IMR-90 (cell line): Measurements from ENCODE around the gene ARHGDIA.

Source experiments
- BHLHE40 ChIP-seq: fragments of 150-350 bp; IDR thresholded peaks from 2 replicates; pipeline ENCODE4 v1.6.1; 2016; ENCODE audit warnings: mild to moderate bottlenecking, low read depth, low read length
- CEBPB ChIP-seq: IDR thresholded peaks from 2 replicates; pipeline ENCODE4 v1.6.1; 2012; ENCODE audit warnings: low read depth, low read length, improper control_type of control experiment
- CTCF ChIP-seq: conservative IDR thresholded peaks from 2 replicates; pipeline ENCODE4 v1.5.1; 2012; ENCODE audit warnings: mild to moderate bottlenecking, low read depth, low read length, improper control_type of control experiment
- MAFK ChIP-seq: IDR thresholded peaks from 2 replicates; pipeline ENCODE4 v1.6.1; 2012; ENCODE audit warnings: low read depth, low read length, improper control_type of control experiment
- MAZ ChIP-seq: IDR thresholded peaks from 2 replicates; pipeline ENCODE4 v1.6.1; 2012; ENCODE audit warnings: low read depth, mild to moderate bottlenecking, low read length, improper control_type of control experiment, moderate library complexity, borderline replicate concordance
- MXI1 ChIP-seq: IDR thresholded peaks from 2 replicates; pipeline ENCODE4 v1.6.1; 2012; ENCODE audit warnings: low read depth, mild to moderate bottlenecking, low read length, moderate library complexity, borderline replicate concordance
- POLR2A ChIP-seq: IDR thresholded peaks from 2 replicates; pipeline ENCODE4 v1.6.1; 2012; ENCODE audit warnings: mild to moderate bottlenecking, low read depth, low read length
- RAD21 ChIP-seq: IDR thresholded peaks from 2 replicates; pipeline ENCODE4 v1.6.1; 2012; ENCODE audit warnings: low read length, improper control_type of control experiment
- RFX5 ChIP-seq: IDR thresholded peaks from 2 replicates; pipeline ENCODE4 v1.8.0; 2012; ENCODE audit warnings: low read depth, mild to moderate bottlenecking, low read length, moderate library complexity
- SMC3 ChIP-seq: fragments of 150-350 bp; IDR thresholded peaks from 2 replicates; pipeline ENCODE4 v1.6.1; 2016; ENCODE audit warnings: low read depth, mild to moderate bottlenecking, antibody characterized with exemption, low read length, moderate library complexity
- TF ChIP-seq, protein P1 (sequence below): fragments of 150-350 bp; IDR thresholded peaks from 2 replicates; pipeline ENCODE4 v1.6.1; 2016; ENCODE audit warnings: low read depth, mild to moderate bottlenecking, low read length, moderate library complexity, borderline replicate concordance
- TF ChIP-seq, protein P2 (sequence below): fragments of 150-350 bp; IDR thresholded peaks from 2 replicates; pipeline ENCODE4 v1.6.1; 2017; ENCODE audit warnings: mild to moderate bottlenecking, antibody characterized with exemption, low read length, low read depth

DNA sequence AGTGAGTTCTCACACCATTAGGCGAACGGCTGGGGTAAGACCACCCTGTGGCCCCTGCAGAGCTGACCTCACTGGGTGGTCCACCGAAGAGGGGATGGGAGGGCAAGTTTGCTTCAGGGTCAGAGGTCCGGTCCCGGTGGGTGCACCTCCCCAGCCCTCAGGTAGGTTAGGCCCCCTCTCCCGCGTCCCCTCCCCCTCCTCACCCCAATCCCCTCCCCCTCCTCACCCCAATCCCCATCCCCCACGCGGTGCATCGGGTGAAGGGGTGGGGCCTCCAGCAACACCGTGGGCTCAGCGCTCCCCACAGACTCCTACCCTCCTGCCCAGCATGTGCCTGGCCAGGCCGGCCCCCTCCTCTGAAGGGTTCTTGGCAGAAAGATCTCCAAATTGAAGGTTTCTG, 51.4 kb downstream of the ARHGDIA start:
- TF ChIP-seq RAD21: no peak
- TF ChIP-seq POLR2A: no peak
- TF ChIP-seq CTCF: no peak
- TF ChIP-seq, protein P1, sequence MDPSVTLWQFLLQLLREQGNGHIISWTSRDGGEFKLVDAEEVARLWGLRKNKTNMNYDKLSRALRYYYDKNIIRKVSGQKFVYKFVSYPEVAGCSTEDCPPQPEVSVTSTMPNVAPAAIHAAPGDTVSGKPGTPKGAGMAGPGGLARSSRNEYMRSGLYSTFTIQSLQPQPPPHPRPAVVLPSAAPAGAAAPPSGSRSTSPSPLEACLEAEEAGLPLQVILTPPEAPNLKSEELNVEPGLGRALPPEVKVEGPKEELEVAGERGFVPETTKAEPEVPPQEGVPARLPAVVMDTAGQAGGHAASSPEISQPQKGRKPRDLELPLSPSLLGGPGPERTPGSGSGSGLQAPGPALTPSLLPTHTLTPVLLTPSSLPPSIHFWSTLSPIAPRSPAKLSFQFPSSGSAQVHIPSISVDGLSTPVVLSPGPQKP: no peak
- TF ChIP-seq RFX5: no peak
- TF ChIP-seq SMC3: no peak
- TF ChIP-seq, protein P2, sequence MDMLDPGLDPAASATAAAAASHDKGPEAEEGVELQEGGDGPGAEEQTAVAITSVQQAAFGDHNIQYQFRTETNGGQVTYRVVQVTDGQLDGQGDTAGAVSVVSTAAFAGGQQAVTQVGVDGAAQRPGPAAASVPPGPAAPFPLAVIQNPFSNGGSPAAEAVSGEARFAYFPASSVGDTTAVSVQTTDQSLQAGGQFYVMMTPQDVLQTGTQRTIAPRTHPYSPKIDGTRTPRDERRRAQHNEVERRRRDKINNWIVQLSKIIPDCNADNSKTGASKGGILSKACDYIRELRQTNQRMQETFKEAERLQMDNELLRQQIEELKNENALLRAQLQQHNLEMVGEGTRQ: no peak
- no peak for TF ChIP-seq MAFK
- no peak for TF ChIP-seq CEBPB
- TF ChIP-seq MAZ: no peak
- no peak for TF ChIP-seq MXI1
- no peak for TF ChIP-seq BHLHE40
